GM06990 (cell line): ENCODE measurements around the gene DCTN2.

ENCODE experiments used
- DNase-seq: peaks from one replicate; pipeline ENCODE4 v3.0.0-alpha.2; 2011; ENCODE audit not compliant: insufficient read length; ENCODE audit errors: extremely low read depth
- H3K27me3 ChIP-seq: replicated peaks from 2 replicates; pipeline ENCODE4 v1.6.0; 2011; ENCODE audit warnings: low read length; ENCODE audit not compliant: control insufficient read depth, insufficient read depth
- H3K36me3 ChIP-seq: 2 replicates; pipeline ENCODE4 v1.5.1; 2011; ENCODE audit warnings: low read length; ENCODE audit not compliant: control insufficient read depth, insufficient read depth
- H3K4me3 ChIP-seq: replicated peaks from 2 replicates; pipeline ENCODE4 v1.5.1; 2011; ENCODE audit warnings: low read depth, mild to moderate bottlenecking, control low read depth, low read length
- TF ChIP-seq, protein P1 (sequence below): IDR thresholded peaks from 2 replicates; pipeline ENCODE4 v1.5.1; 2011; ENCODE audit warnings: low read length, control low read depth, mild to moderate bottlenecking, inconsistent platforms; ENCODE audit not compliant: insufficient read depth, poor library complexity, severe bottlenecking

Gene DCTN2

DNA sequence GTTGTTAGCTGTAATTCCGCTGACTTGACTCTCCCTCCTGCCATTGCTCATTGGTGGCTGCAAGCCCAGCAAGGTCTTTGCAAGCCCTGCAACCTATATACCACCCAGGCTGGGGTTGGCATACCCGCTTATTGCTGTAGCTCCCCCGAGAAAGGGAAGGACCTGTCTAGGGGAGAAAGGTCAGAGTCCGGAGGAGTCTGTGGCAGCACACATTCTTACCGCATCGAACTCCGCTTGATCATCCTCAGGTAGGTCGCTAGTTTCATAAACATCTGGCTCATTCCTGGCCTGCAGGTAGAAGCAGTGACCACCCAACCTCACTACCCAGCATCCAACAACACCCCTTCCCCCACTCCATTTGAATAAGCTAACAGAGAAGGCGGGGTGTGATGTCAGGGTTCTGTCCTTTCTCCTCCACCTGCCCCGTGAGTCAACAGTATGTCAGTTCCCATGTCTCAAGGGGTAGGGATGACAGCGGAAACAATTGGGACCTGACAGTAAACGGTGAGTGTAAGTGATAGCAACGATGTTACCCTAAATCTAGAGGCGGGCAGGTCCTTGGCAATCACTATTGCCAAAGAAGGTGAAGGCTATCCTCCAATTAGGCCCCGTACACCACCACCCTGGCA is 1.1 kb downstream of the DCTN2 start:
- TF ChIP-seq, protein P1, sequence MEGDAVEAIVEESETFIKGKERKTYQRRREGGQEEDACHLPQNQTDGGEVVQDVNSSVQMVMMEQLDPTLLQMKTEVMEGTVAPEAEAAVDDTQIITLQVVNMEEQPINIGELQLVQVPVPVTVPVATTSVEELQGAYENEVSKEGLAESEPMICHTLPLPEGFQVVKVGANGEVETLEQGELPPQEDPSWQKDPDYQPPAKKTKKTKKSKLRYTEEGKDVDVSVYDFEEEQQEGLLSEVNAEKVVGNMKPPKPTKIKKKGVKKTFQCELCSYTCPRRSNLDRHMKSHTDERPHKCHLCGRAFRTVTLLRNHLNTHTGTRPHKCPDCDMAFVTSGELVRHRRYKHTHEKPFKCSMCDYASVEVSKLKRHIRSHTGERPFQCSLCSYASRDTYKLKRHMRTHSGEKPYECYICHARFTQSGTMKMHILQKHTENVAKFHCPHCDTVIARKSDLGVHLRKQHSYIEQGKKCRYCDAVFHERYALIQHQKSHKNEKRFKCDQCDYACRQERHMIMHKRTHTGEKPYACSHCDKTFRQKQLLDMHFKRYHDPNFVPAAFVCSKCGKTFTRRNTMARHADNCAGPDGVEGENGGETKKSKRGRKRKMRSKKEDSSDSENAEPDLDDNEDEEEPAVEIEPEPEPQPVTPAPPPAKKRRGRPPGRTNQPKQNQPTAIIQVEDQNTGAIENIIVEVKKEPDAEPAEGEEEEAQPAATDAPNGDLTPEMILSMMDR = no peak
- Histone ChIP-seq H3K36me3 (peaks cover 7% of the 10 kb centered on the region), H3K4me3 (peak overlapping the region; percentile 90), H3K27me3 (no peaks in the 10 kb centered on the region)
- no peak for DNase-seq

DNA sequence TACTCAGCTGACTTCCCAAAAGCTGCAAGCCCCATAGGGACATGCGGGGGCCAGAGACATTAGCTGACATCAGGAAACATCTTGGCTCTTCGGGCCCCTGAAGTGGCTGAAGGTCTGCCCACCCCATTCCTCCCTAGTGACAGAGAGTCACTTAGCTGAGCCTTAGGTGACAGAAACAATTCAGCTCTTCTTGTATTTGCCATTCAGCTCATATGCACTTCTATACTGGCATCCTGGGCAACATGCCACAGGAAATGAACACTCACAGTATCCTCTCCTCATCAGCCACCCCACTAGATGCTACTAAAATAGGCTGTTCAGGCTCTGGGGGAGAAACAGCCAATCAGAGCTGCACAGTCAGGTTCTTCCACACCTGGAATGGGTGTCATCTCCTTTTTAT is 3.4 kb downstream of the DCTN2 start:
- no peak for DNase-seq
- Histone ChIP-seq H3K4me3 (no peak overlapping the region), H3K27me3 (no peaks in the 10 kb centered on the region), H3K36me3 (peaks cover 16% of the 10 kb centered on the region)
- TF ChIP-seq, protein P1 = no peak

GRCh38 chr12:57541717-57542116 is 5.3 kb downstream of the DCTN2 start:
- TF ChIP-seq, protein P1 = no peak
- no peak for DNase-seq
- H3K4me3 ChIP-seq = no peak overlapping the region
- H3K27me3 ChIP-seq = no peaks in the 10 kb centered on the region
- peaks cover 17% of the 10 kb centered on the region for H3K36me3 ChIP-seq

DNA sequence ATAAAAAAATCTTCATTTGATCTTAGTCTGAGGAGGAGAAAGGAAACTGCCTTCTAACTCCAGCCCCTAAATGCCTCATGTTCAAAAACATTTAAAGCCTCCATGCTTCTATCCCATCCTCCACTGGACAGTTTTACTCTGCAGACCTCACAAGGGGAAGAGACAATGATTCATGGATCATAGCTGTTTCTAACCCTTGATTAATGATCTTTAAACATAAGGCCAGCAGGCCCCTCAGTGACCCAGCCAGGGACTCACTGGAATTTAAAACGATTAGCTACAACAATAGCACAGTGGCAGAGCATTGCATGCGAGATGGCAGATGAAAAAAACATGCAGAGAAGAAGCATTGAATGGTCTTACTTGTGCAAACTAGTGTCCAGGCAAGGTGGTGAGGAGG is 6.0 kb downstream of the DCTN2 start:
- DNase-seq = no peak
- TF ChIP-seq, protein P1 = no peak
- Histone ChIP-seq H3K36me3 (peaks cover 20% of the 10 kb centered on the region), H3K27me3 (no peaks in the 10 kb centered on the region), H3K4me3 (no peak overlapping the region)

DNA sequence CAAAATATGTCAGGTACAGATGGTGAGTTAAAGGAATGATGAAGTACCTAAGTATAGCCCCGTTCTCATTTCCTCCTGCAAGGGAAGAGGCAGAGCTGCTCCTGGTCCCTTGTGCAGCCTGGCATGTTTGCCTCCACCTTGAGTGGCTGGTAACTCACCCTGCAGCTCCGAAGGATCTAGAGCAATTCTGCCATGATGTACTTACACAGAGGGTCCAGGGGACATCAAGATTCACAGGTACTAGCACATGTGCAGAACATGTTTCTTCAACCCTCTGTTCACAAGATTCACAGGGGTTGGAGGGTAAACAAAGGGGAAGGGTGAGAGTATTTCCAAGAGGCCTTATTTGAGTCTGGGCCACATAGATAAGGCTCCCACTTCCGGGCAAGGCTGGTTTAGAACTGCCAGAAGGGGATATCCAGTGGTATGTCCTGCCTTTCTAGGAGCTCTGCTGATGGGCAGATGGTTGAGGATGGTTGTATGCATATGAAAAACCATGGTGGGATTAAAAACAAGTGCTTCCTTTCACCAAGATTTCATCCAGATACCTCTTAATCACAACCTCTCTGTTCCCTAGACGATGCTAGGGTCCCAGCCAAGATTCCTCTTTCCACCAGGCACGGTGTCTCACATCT is 7.7 kb downstream of the DCTN2 start:
- no peak for DNase-seq
- Histone ChIP-seq H3K4me3 (no peak overlapping the region), H3K36me3 (peaks cover 29% of the 10 kb centered on the region)

More for the DNA sequence above, 7.7 kb downstream of the DCTN2 start:
- TF ChIP-seq, protein P1 = no peak
- H3K27me3 ChIP-seq = no peaks in the 10 kb centered on the region
